Stomach (tissue), 9 donors: Measurements from ENCODE around the gene EIF4G3. TPM values are rescaled to one million over a fixed set of nuclear protein-coding genes. Genes with fewer than 3 reads are reported as not detected.
"Not testable (repeated sequence)": the region's sequence is repeated elsewhere in the genome, so short reads cannot be mapped to it uniquely, and the experiment has no call there.

Source experiments
- DNase-seq, 2 donors: peaks; one replicate each; pipeline versions ENCODE4 v3.0.0 to v3.0.0-alpha.2; 2013 to 2019
- H3K27ac ChIP-seq, 5 donors: fragments of 200-600 bp in 4 of 5; sonication (generic) in 4 of 5; one replicate each; pipeline ENCODE4 v1.5.1; 2013 to 2019; ENCODE audit warnings: mild to moderate bottlenecking in 1 of 5, moderate library complexity in 1 of 5
- H3K27me3 ChIP-seq, 3 donors: fragments of 200-600 bp; sonication (generic); one replicate each; pipeline ENCODE4 v1.5.1; 2017 to 2019; ENCODE audit warnings: mixed run types in 1 of 3
- H3K36me3 ChIP-seq, 4 donors: fragments of 200-600 bp; sonication (generic); 1 replicate in 3 of 4; 2 replicates in 1 of 4; pipeline ENCODE4 v1.5.1; 2016 to 2019
- H3K4me1 ChIP-seq, 4 donors: fragments of 200-600 bp; sonication (generic); one replicate each; pipeline ENCODE4 v1.5.1; 2016 to 2019
- H3K4me3 ChIP-seq, 4 donors: fragments of 200-600 bp; sonication (generic) in 3 of 4; one replicate each; pipeline ENCODE4 v1.5.1; 2016 to 2019; ENCODE audit warnings: mild to moderate bottlenecking in 1 of 4
- H3K9me3 ChIP-seq, 4 donors: fragments of 200-600 bp; sonication (generic); one replicate each; pipeline ENCODE4 v1.5.1; 2016 to 2019
- CTCF ChIP-seq, 7 experiments: fragments of 450-650 bp in 4 of 7; fragments of 200-600 bp in 3 of 7; sonication (generic) in 3 of 7; IDR thresholded peaks; one replicate each; pipeline ENCODE4 v1.5.1; 2016 to 2019; ENCODE audit warnings: antibody characterized with exemption in 7 of 7, control low read depth in 2 of 7, mild to moderate bottlenecking in 1 of 7
- EP300 ChIP-seq: sonication (generic); formaldehyde crosslinking; IDR thresholded peaks from one replicate; pipeline ENCODE4 v1.6.1; 2017; ENCODE audit warnings: antibody characterized with exemption
- POLR2A ChIP-seq, 4 donors: fragments of 450-650 bp; IDR thresholded peaks; one replicate each; pipeline ENCODE4 v1.6.1; 2016; ENCODE audit warnings: antibody characterized with exemption in 4 of 4, control low read depth in 2 of 4, mild to moderate bottlenecking in 1 of 4, moderate library complexity in 1 of 4
- POLR2AphosphoS5 ChIP-seq, 3 donors: sonication (generic); formaldehyde crosslinking; IDR thresholded peaks; one replicate each; pipeline ENCODE4 v1.6.1; 2016; ENCODE audit warnings: antibody characterized with exemption in 3 of 3
- WGBS, 5 donors: extraction: QIAGEN DNeasy Blood & Tissue Kit in 3 of 5; methylation state at CpG; one replicate each; pipeline versions ENCODE4 v1.1.5 to v1.1.7; 2013 to 2018; 5-methylcytosine and 5-hydroxymethylcytosine counted together
- intact Hi-C: fragments of 100-400 bp; cut with DNase I; formaldehyde crosslinking; loops from one replicate; pipeline ENCODE4 v1.15.1; 2023; ENCODE audit warnings: low total_unique reads
- polyA plus RNA-seq, 3 donors: library from polyadenylated mRNA; stranded (reverse); fragments of 200-250 nt; gene quantifications; one replicate each; pipeline ENCODE4 v1.2.3, GENCODE V29; 2013
- total RNA-seq, 5 donors: library from RNA; depleted of rRNA; stranded (reverse); fragments of >200 nt; gene quantifications; one replicate each; pipeline versions ENCODE4 v1.1.0 to v1.2.3, GENCODE V29; 2014 to 2016
- donor health status: healthy with polysubstance abuse.
- donor health status: Bipolar disorder and iron deficiency.
- donor health status: healthy.

Gene EIF4G3
- total and polyA plus RNA-seq, 8 donors, result 6.3 to 63.3 (median 44.7) TPM

- Histone ChIP-seq H3K4me3 (no peak overlapping the region), H3K9me3 (no peaks in the 10 kb centered on the region), H3K36me3 (no peaks in the 10 kb centered on the region), H3K27me3 (no peaks in the 10 kb centered on the region), H3K4me1 (peaks cover 0 to 20% (median 10%) of the 10 kb centered on the region in 4 donors), H3K27ac (no peak overlapping the region)
- DNase-seq, result no peak
- TF ChIP-seq POLR2AphosphoS5 (IDR thresholded peaks at IDR 0.05) (no peak), EP300 (no peak), POLR2A (IDR thresholded peaks at IDR 0.05) (no peak), CTCF (IDR thresholded peaks at IDR 0.05) (no peak)
- intact Hi-C loops, result no loop called here
- 89 to 98% (median 95%) methylated on average over 3 of the region's 3 CpGs for WGBS, 5 donors
Observed at GRCh38 chr1:21064057-21064456, 112.6 kb downstream of the EIF4G3 start.

GRCh38 chr1:21060523-21060922 is 116.2 kb downstream of the EIF4G3 start:
- TF ChIP-seq POLR2A (IDR thresholded peaks at IDR 0.05) (no peak), EP300 (no peak), CTCF (IDR thresholded peaks at IDR 0.05) (no peak), POLR2AphosphoS5 (IDR thresholded peaks at IDR 0.05) (no peak)
- Histone ChIP-seq H3K27me3 (no peaks in the 10 kb centered on the region), H3K36me3 (no peaks in the 10 kb centered on the region), H3K4me1 (peaks cover 0 to 39% (median 8%) of the 10 kb centered on the region in 4 donors), H3K4me3 (no peak overlapping the region), H3K9me3 (no peaks in the 10 kb centered on the region), H3K27ac (no peak overlapping the region)
- DNase-seq, result no peak
- intact Hi-C loops, result no loop called here
- WGBS, 5 donors, result 80 to 93% (median 84%) methylated on average over 5 of the region's 5 CpGs

- DNase-seq, result no peak
- TF ChIP-seq POLR2A (IDR thresholded peaks at IDR 0.05) (no peak), CTCF (IDR thresholded peaks at IDR 0.05) (no peak), POLR2AphosphoS5 (IDR thresholded peaks at IDR 0.05) (no peak), EP300 (no peak)
- no peak overlapping the region for H3K27ac ChIP-seq
- no peak overlapping the region for H3K4me3 ChIP-seq
- no peaks in the 10 kb centered on the region for H3K36me3 ChIP-seq
- H3K9me3 ChIP-seq, result no peaks in the 10 kb centered on the region
- H3K27me3 ChIP-seq, result no peaks in the 10 kb centered on the region
- intact Hi-C loops, result no loop called here
- H3K4me1 ChIP-seq, result peaks cover 0 to 32% (median 6%) of the 10 kb centered on the region in 4 donors
Observed at GRCh38 chr1:21059021-21059420, 117.7 kb downstream of the EIF4G3 start.

GRCh38 chr1:21058035-21058793 is 118.5 kb downstream of the EIF4G3 start:
- peak in 1 of 2 donors; percentile 20 for DNase-seq

GRCh38 chr1:21053189-21053928 is 123.3 kb downstream of the EIF4G3 start:
- H3K27ac ChIP-seq, H3K36me3 ChIP-seq, H3K27me3 ChIP-seq, H3K4me3 ChIP-seq, H3K9me3 ChIP-seq, intact Hi-C loops, DNase-seq: not testable (repeated sequence)
- 94 to 100% (median 97%) methylated on average over 9 to 44 of the region's 59 CpGs; no CpG with 5 or more reads in 1 of the 5 donors for WGBS, 5 donors
- peaks cover 10 to 48% (median 18%) of the 10 kb centered on the region in 4 donors for H3K4me1 ChIP-seq

More at GRCh38 chr1:21058035-21058793, 118.5 kb downstream of the EIF4G3 start:
- Histone ChIP-seq H3K9me3 (no peaks in the 10 kb centered on the region), H3K4me1 (peaks cover 0 to 32% (median 6%) of the 10 kb centered on the region in 4 donors), H3K36me3 (no peaks in the 10 kb centered on the region), H3K4me3 (no peak overlapping the region), H3K27ac (no peak overlapping the region), H3K27me3 (no peaks in the 10 kb centered on the region)
- no peak for TF ChIP-seq CTCF (IDR thresholded peaks at IDR 0.05)
- TF ChIP-seq POLR2AphosphoS5 (IDR thresholded peaks at IDR 0.05), result no peak
- no peak for TF ChIP-seq POLR2A (IDR thresholded peaks at IDR 0.05)
- no peak for TF ChIP-seq EP300
- intact Hi-C loops, result no loop called here
- WGBS, 5 donors, result 50 to 65% (median 58%) methylated on average over 3 of the region's 3 CpGs
